Right cardiac atrium (tissue), 5 donors: Measurements from ENCODE around the gene UBE2E2. TPM values are rescaled to one million over a fixed set of nuclear protein-coding genes. Genes with fewer than 3 reads are reported as not detected.
"Not testable (repeated sequence)": the region's sequence is repeated elsewhere in the genome, so short reads cannot be mapped to it uniquely, and the experiment has no call there.

Experiments used
- ATAC-seq, 2 donors: fragments of 200-7000 bp; cut with Tn5 transposase; one replicate each; pipeline versions ENCODE4 v1.8.0 to v1.9.1; 2020; ENCODE audit warnings: moderate library complexity in 2 of 2, mild to moderate bottlenecking in 1 of 2
- DNase-seq, 3 donors: peaks; one replicate each; pipeline ENCODE4 v3.0.0-alpha.2; 2020
- H3K27ac ChIP-seq: one replicate; pipeline ENCODE4 v1.5.1; 2013; ENCODE audit warnings: mild to moderate bottlenecking, low read length, control low read depth, moderate library complexity
- H3K27me3 ChIP-seq: one replicate; pipeline ENCODE4 v1.6.1; 2013; ENCODE audit not compliant: control insufficient read depth, insufficient read depth
- H3K4me1 ChIP-seq: one replicate; pipeline ENCODE4 v1.6.1; 2013; ENCODE audit warnings: low read length; ENCODE audit not compliant: control insufficient read depth, insufficient read depth
- H3K4me3 ChIP-seq: one replicate; pipeline ENCODE4 v1.5.1; 2013; ENCODE audit warnings: low read length, control low read depth
- H3K9me3 ChIP-seq: one replicate; pipeline ENCODE4 v1.6.1; 2013; ENCODE audit warnings: low read length; ENCODE audit not compliant: control insufficient read depth
- WGBS: extraction: QIAGEN DNeasy Blood & Tissue Kit; methylation state at CpG from one replicate; pipeline ENCODE4 v1.1.7; 2013; 5-methylcytosine and 5-hydroxymethylcytosine counted together
- intact Hi-C, 4 donors: fragments of 100-400 bp; cut with DNase I; formaldehyde crosslinking; loops; one replicate each; pipeline versions ENCODE4 v1.11.0 to v1.14.0; 2022 to 2023
- polyA plus RNA-seq: library from polyadenylated mRNA; stranded (reverse); fragments of 200-250 nt; gene quantifications from one replicate; pipeline ENCODE4 v1.2.3, GENCODE V29; 2013
- total RNA-seq, 4 donors: library from RNA; stranded (reverse); fragmentation: NEBNext Ultra II Directional; extraction: Animal tissue kit (Norgen Biotek cat#: 25700); gene quantifications; one replicate each; pipeline ENCODE4 v1.2.1, GENCODE V29; 2021
- donor health status: healthy with polysubstance abuse.
- donor health status: DM: no; HTN: yes; CAD: no.
- donor health status: DM: no; HTN: no; CAD: no.
- donor health status: DM: no; HTN: yes; CAD: no; lungs with severe emphysema.
- donor health status: DM: yes; HTN: yes; CAD: no.

UBE2E2 gene
- total and polyA plus RNA-seq, 5 donors: 32.3 to 49.2 (median 45.2) TPM

DNA sequence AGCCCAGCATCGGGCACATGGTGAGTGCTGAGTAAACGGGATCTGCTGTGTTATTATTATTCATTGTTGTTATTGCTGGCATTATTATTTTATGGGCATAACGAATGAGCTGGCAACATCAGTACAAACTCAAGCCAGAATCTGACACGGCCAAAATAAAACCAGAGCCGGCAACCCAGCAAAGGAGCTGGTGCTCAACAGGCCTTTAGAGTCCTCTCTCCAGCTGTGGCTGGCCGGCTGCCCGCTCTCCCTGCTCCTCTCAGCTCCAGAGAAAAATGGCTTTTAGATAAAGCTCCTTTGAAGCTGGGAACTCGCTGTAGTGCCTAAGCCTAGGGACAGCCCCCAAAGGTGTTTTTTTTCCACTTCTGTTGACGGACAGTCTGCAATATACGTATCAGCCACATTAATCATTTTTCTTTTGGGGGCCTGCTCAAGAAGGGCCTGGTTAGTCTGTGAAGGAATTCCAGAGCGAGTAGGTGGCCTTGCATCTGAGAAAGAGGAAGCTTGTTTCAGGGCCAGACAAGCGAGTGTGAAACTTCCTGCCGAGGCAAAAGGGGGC lies 408.7 kb downstream of the UBE2E2 start:
- peak; percentile 85 to 96 (median 94) for DNase-seq
- WGBS: 14% methylated on average over 13 of the region's 13 CpGs
- H3K27me3 ChIP-seq: no peaks in the 10 kb centered on the region
- H3K9me3 ChIP-seq: no peaks in the 10 kb centered on the region
- peaks cover 6% of the 10 kb centered on the region for H3K4me1 ChIP-seq
- peak overlapping the region; percentile 25 for H3K4me3 ChIP-seq
- ATAC-seq: peak; percentile 89 to 90
- peak overlapping the region; percentile 30 for H3K27ac ChIP-seq
- intact Hi-C loops: no loop called here

DNA sequence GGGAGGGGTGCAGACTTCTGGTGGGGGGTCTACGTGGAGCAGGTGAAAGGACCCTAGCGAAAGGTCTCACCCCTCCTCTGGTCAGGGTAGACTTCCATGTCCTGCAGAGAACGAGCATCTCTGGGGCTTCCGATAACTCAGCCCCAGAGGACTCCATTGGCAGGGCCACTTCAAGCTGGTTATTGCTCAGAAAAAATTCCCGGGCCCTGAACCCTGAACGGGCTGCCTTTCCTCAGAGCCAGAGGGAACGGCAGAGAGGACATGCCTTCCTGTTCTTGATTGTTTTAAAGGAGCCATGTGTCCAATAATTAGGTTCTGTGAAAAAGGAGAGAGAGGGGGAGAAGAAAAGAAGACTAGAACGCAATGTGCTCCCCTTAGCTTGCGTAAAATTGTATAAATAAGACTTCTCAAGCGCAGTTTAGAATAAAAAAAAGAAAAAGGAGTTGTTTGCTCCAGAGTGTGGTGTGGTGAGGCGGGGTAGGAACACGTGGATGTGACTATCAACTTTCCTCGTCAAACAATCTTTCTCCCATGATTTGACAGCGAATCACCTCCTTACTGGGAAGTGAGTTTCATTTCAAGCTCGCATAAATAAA lies 409.3 kb downstream of the UBE2E2 start:
- 41% methylated on average over 15 of the region's 15 CpGs for WGBS
- peak; percentile 51 to 81 (median 73) for DNase-seq
- Histone ChIP-seq H3K27me3 (no peaks in the 10 kb centered on the region), H3K4me1 (peaks cover 6% of the 10 kb centered on the region), H3K4me3 (peak overlapping the region; percentile 25), H3K27ac (peak overlapping the region; percentile 30), H3K9me3 (no peaks in the 10 kb centered on the region)
- peak; percentile 83 to 90 for ATAC-seq
- intact Hi-C loops: no loop called here

DNA sequence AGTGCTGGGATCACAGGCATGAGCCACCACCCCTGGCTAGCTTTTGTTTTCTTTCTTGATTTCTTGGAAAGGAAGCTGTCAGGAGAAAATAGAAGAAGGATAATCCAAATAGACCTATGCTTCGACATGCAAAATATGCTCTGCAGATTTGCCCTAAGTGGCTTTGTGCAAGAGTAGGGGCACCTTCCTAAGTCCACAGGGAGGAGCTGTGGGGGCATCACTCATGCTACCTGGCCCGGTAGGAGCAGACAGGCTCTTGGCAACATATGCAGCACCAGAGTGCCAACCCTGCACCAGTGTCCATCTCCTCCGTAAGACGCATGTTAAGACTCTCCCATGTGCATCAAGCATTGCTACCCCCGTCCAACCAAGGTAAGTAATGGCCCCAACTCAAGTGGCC lies 411.9 kb downstream of the UBE2E2 start:
- DNase-seq (no peak), ATAC-seq (no peak)
- H3K27me3 ChIP-seq: no peaks in the 10 kb centered on the region
- intact Hi-C loops: no loop called here
- H3K4me3 ChIP-seq: no peak overlapping the region
- no peak overlapping the region for H3K27ac ChIP-seq
- H3K9me3 ChIP-seq: no peaks in the 10 kb centered on the region
- WGBS: 96% methylated on average over 5 of the region's 5 CpGs
- peaks cover 6% of the 10 kb centered on the region for H3K4me1 ChIP-seq

DNA sequence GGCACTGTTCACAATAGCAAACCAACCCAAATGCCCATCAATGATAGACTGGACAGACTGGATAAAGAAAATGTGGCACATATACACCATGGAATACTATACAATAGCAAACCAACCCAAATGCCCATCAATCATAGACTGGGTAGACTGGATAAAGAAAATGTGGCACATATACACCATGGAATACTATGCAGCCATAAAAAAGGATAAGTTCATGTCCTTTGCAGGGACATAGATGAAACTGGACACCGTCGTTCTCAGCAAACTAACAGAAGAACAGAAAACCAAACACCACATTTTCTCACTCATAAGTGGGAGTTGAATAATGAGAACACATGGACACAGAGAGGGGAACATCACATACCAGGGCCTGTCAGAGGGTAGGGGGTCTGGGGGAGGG lies 415.3 kb downstream of the UBE2E2 start:
- not testable (repeated sequence) for ATAC-seq

DNA sequence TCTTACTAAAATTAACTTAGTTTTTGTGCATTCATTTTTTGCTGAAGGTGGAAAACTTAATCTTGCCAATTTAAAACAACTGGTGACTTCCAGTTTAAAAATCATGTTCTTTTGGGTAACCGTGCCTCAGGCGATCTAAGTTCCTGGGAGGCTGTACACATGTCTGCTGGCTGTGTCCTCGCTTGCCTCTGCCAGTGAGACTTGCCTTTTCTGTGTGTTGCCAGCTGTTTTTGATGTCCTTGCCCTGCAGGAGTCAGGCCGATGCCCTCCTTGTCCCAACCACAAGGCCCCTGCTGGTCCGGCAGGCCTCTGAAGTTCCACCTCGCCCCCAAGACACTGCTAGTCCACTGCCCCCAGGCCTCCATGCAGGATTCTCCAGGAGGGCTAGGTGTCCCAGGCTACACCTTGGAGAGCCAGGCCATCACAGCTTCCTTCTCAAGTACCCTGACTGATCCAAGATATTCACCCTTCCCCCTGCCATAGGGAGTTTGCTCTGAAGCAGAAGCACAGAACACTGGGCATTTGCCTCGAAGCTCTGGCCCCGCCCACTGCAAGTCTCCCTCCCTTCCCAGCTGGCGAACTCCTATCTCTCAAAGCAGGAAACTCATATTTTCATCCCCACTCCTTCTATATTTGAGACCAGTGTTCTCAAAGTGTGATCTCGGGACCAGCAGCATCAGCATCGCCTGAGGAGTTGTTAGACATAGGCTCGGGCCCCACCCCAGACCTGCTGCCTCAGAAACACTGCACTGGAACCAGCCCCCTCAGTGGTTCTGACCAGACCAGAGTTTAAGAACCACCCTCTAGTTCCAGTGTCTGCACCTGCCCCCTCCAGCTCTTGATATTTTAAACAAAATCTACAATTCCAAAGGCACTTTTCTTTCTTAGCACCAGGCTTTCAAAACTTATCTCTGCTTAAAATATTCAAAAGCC lies 416.8 kb downstream of the UBE2E2 start:
- H3K4me1 ChIP-seq: no peaks in the 10 kb centered on the region
- H3K27ac ChIP-seq: no peak overlapping the region
- intact Hi-C loops: no loop called here
- peak; percentile 46 to 79 (median 79) for DNase-seq
- no peaks in the 10 kb centered on the region for H3K27me3 ChIP-seq
- H3K4me3 ChIP-seq: no peak overlapping the region
- 71% methylated on average over 12 of the region's 12 CpGs for WGBS
- ATAC-seq: peak; percentile 52 to 54
- H3K9me3 ChIP-seq: peaks cover 2% of the 10 kb centered on the region

More for the DNA sequence above, 415.3 kb downstream of the UBE2E2 start:
- 98% methylated on average over 2 of the region's 2 CpGs for WGBS
- H3K4me3 ChIP-seq, intact Hi-C loops, H3K27ac ChIP-seq, DNase-seq, H3K4me1 ChIP-seq, H3K27me3 ChIP-seq, H3K9me3 ChIP-seq: not testable (repeated sequence)

DNA sequence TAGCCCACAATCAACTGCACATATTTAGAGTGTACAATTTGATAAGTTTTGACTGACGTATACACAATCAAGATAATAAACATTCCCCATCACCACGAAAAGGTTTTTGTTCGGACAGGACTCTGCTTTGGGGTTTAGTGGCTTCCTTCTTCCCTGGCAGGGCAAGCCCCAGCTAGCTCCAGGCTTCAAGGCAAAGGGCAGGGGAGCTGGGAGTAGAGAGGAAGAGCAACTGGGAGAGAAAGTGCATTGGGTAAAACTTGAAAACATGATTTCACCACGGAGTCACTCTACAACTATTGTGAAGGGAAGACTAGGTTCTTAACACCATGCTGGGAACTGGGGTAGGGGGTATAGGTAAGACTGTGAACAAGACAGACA lies 417.5 kb downstream of the UBE2E2 start:
- ATAC-seq (no peak), DNase-seq (no peak)
- H3K4me3 ChIP-seq: no peak overlapping the region
- peaks cover 2% of the 10 kb centered on the region for H3K9me3 ChIP-seq
- intact Hi-C loops: no loop called here
- H3K27me3 ChIP-seq: no peaks in the 10 kb centered on the region
- WGBS: 61% methylated on average over 4 of the region's 4 CpGs
- no peaks in the 10 kb centered on the region for H3K4me1 ChIP-seq
- no peak overlapping the region for H3K27ac ChIP-seq

DNA sequence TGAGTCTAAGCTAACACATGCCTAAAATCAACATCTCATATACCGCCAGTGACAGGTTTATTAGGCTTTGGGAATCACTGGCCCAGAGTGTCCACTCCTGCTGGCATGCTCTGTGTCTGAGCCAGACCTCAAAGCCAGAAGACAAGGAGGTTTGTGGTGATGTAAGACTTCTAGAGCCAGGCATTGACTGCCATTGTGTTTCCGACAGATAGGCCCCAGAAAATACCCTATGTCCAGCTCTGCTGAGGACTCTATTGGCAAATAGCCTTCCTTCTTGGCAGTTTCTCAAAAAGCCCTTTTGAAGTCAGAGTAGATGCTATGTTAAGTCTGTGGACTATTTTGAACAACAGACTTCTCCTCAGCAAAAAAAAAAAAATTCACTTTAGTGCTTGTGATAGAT lies 420.7 kb downstream of the UBE2E2 start:
- H3K27ac ChIP-seq: no peak overlapping the region
- H3K9me3 ChIP-seq: peaks cover 2% of the 10 kb centered on the region
- 79% methylated on average over 2 of the region's 2 CpGs for WGBS
- intact Hi-C loops: no loop called here
- ATAC-seq: no peak
- H3K4me3 ChIP-seq: no peak overlapping the region
- no peak for DNase-seq
- H3K4me1 ChIP-seq: no peaks in the 10 kb centered on the region
- no peaks in the 10 kb centered on the region for H3K27me3 ChIP-seq

DNA sequence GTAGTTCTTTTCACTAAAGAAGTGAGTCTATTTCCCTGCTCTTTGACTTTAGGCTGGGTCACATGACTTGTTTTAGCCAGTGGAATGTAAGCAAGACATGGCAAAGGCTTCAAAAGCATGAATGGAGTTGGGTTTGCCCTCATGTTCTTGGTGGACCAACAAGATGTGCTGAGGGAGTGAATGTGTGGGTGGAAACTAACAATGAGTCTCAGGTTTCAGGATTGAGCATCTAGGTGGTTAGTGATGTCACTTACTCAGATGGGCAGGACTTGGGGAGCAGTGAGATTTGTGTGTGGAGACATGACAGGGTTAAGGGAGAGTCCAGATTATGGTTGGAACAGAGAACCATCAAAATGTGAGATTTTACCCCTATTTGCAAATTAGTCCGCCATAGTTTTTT lies 421.2 kb downstream of the UBE2E2 start:
- Histone ChIP-seq H3K27ac (no peak overlapping the region), H3K4me3 (no peak overlapping the region), H3K9me3 (peaks cover 2% of the 10 kb centered on the region), H3K4me1 (no peaks in the 10 kb centered on the region), H3K27me3 (no peaks in the 10 kb centered on the region)
- intact Hi-C loops: no loop called here
- DNase-seq (no peak), ATAC-seq (no peak)
- 55% methylated on average over 1 of the region's 1 CpG for WGBS

DNA sequence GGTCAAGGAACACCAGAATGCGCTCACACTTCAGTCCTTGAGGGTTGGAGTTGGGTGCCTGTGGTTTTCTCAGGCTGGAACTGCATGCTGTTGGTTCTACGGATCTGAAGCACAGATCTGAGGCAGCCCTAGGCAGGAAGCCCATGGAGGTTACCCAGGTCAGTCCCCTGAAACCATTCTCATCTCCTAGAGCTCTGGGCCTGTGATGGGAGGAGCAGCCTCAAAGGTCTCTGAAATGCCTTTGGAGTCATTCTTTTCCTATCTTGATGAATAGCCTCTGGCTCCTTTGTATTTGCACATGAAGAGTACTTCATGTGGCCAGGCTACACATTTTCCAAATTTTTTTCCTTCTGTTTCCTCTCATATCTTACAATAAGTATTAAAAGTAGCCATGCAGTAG lies 423.3 kb downstream of the UBE2E2 start:
- Histone ChIP-seq H3K4me1 (no peaks in the 10 kb centered on the region), H3K4me3 (no peak overlapping the region), H3K27me3 (no peaks in the 10 kb centered on the region), H3K9me3 (peaks cover 2% of the 10 kb centered on the region), H3K27ac (no peak overlapping the region)
- intact Hi-C loops: no loop called here
- DNase-seq (no peak), ATAC-seq (no peak)
- 89% methylated on average over 2 of the region's 2 CpGs for WGBS

DNA sequence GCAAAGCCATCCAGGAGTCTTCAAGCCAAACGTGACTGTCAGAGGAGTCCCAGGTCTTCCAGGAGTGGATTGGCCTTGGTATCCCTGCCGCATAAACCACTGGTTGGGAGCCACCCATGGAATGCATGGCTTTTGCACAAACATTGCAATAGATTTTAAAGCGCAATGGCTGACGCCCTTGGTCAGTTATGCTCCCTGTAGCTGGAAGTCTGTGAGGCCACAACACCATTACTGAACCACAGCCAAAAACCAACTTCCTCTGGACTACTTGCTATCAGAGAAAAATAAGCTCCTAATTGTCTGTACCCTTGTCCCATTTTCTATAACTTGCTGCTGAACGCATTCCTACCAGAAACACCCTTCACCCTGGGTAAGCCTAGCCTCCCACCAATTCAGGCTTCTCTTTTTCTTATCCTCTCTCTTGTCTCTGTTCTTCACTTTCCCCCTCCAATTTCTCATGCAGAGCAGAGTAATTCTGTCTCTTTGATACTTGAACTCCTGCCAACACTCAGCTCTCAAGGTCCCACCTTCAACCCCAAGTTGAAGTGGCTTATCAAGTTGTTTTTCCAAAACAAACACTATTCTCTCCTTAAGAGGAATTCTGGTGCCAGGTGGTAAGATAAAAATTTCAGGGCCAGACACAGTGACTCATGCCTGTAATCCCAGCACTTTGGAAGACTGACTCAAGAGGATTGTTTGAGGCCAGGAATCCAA lies 426.2 kb downstream of the UBE2E2 start:
- peak in 1 of 2 donors; percentile 42 for ATAC-seq
- 80% methylated on average over 5 of the region's 5 CpGs for WGBS
- no peak overlapping the region for H3K4me3 ChIP-seq
- H3K27ac ChIP-seq: no peak overlapping the region
- no peak for DNase-seq
- peaks cover under 1% of the 10 kb centered on the region for H3K9me3 ChIP-seq
- no peaks in the 10 kb centered on the region for H3K27me3 ChIP-seq
- intact Hi-C loops: no loop called here
- H3K4me1 ChIP-seq: no peaks in the 10 kb centered on the region
